ENCODE data around the gene BACE2. TPM values are rescaled to one million over a fixed set of nuclear protein-coding genes. Genes with fewer than 3 reads are reported as not detected.

BACE2 gene
- polyA plus RNA-seq, 1 donor from 2014 or later: 0.32 TPM

DNA sequence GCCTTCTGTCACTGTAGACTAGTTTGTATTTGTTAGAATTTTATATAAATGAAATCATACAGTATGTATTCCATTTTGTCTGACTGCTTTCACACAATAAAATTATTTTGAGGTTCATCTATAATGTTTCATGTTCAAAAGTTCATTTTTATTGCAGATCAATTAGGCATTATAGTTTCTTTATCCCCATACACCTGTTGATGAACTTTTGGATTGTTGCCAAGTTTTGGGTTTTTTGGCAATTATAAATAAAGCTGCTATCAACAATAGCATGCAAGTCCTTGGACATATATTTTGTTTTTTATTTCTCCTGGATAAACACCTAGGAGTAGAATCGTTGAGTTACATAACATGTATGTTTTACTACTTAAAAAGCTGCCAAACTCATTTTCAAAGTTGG lies 101.6 kb downstream of the BACE2 start:
- no peaks in the 10 kb centered on the region for H3K9me3 ChIP-seq (ENCODE audit: low read length)
- no peak overlapping the region for H3K4me2 ChIP-seq (ENCODE audit: low read length)
- no peaks in the 10 kb centered on the region for H3K9me2 ChIP-seq (ENCODE audit: insufficient read depth, low read length)
- no peaks in the 10 kb centered on the region for H3F3A ChIP-seq (ENCODE audit: insufficient read depth, low read length, poor library complexity, severe bottlenecking)
- no peaks in the 10 kb centered on the region for H4K20me1 ChIP-seq (ENCODE audit: insufficient read depth)
- H3K27me3 ChIP-seq (ENCODE audit: insufficient read depth, low read depth, low read length): no peaks in the 10 kb centered on the region
- no peaks in the 10 kb centered on the region for H3K36me3 ChIP-seq (ENCODE audit: insufficient read depth, low read length)
- no peak overlapping the region for H3K4me3 ChIP-seq (ENCODE audit: low read length)
- no peak overlapping the region for H3K9ac ChIP-seq (ENCODE audit: low read length)
- no peak overlapping the region for H2AFZ ChIP-seq (ENCODE audit: low read depth, low read length)
- H3K79me2 ChIP-seq (replicated peaks; ENCODE audit: insufficient read depth, low read length): no peaks in the 10 kb centered on the region
- H3K27ac ChIP-seq (ENCODE audit: low read length): no peak overlapping the region
- TF ChIP-seq SMC3 (conservative IDR thresholded peaks at IDR 0.05; ENCODE audit: poor library complexity) (no peak), TAF1 (IDR thresholded peaks at IDR 0.05; ENCODE audit: low read depth) (no peak), EZH2 (IDR thresholded peaks at IDR 0.05; ENCODE audit: borderline replicate concordance, insufficient read depth, low read length, poor library complexity, severe bottlenecking) (no peak)
- TF ChIP-seq, protein P1, sequence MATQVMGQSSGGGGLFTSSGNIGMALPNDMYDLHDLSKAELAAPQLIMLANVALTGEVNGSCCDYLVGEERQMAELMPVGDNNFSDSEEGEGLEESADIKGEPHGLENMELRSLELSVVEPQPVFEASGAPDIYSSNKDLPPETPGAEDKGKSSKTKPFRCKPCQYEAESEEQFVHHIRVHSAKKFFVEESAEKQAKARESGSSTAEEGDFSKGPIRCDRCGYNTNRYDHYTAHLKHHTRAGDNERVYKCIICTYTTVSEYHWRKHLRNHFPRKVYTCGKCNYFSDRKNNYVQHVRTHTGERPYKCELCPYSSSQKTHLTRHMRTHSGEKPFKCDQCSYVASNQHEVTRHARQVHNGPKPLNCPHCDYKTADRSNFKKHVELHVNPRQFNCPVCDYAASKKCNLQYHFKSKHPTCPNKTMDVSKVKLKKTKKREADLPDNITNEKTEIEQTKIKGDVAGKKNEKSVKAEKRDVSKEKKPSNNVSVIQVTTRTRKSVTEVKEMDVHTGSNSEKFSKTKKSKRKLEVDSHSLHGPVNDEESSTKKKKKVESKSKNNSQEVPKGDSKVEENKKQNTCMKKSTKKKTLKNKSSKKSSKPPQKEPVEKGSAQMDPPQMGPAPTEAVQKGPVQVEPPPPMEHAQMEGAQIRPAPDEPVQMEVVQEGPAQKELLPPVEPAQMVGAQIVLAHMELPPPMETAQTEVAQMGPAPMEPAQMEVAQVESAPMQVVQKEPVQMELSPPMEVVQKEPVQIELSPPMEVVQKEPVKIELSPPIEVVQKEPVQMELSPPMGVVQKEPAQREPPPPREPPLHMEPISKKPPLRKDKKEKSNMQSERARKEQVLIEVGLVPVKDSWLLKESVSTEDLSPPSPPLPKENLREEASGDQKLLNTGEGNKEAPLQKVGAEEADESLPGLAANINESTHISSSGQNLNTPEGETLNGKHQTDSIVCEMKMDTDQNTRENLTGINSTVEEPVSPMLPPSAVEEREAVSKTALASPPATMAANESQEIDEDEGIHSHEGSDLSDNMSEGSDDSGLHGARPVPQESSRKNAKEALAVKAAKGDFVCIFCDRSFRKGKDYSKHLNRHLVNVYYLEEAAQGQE (IDR thresholded peaks at IDR 0.05; ENCODE audit: borderline replicate concordance): no peak

DNA sequence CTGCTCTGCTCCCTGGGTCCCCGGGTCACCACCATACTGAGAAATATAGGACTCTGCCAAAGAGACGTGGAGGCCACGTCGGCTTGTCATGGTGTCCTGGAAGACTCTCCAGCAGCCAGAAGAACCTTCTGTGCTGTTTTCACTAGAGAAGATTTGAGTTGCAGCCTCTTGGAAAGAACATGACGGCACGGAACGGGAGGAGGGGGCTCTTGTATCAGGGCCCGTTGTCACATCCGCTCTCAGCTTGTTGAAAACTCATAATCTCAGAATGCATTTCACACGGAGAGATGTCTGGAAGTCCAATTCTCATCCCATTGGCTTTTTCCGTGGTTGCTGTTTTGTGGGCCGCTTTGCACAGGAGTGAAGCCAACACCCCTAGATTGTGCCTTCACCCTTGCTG lies 109.2 kb downstream of the BACE2 start:
- TF ChIP-seq TAF1 (IDR thresholded peaks at IDR 0.05; ENCODE audit: low read depth) (no peak), MXI1 (conservative IDR thresholded peaks at IDR 0.05; ENCODE audit: poor library complexity, severe bottlenecking) (no peak), EP300 (conservative IDR thresholded peaks at IDR 0.05; ENCODE audit: poor library complexity, severe bottlenecking) (no peak), RAD21 (conservative IDR thresholded peaks at IDR 0.05) (no peak)
- TF ChIP-seq, protein P1 (IDR thresholded peaks at IDR 0.05; ENCODE audit: borderline replicate concordance): no peak
- TF ChIP-seq, protein P2, sequence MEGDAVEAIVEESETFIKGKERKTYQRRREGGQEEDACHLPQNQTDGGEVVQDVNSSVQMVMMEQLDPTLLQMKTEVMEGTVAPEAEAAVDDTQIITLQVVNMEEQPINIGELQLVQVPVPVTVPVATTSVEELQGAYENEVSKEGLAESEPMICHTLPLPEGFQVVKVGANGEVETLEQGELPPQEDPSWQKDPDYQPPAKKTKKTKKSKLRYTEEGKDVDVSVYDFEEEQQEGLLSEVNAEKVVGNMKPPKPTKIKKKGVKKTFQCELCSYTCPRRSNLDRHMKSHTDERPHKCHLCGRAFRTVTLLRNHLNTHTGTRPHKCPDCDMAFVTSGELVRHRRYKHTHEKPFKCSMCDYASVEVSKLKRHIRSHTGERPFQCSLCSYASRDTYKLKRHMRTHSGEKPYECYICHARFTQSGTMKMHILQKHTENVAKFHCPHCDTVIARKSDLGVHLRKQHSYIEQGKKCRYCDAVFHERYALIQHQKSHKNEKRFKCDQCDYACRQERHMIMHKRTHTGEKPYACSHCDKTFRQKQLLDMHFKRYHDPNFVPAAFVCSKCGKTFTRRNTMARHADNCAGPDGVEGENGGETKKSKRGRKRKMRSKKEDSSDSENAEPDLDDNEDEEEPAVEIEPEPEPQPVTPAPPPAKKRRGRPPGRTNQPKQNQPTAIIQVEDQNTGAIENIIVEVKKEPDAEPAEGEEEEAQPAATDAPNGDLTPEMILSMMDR (IDR thresholded peaks at IDR 0.05; ENCODE audit: poor library complexity, severe bottlenecking): no peak
- Histone ChIP-seq H3F3A (ENCODE audit: insufficient read depth, low read length, poor library complexity, severe bottlenecking) (no peaks in the 10 kb centered on the region), H3K9ac (ENCODE audit: low read length) (no peak overlapping the region), H3K27ac (ENCODE audit: low read length) (no peak overlapping the region), H3K79me2 (replicated peaks; ENCODE audit: insufficient read depth, low read length) (no peaks in the 10 kb centered on the region), H3K4me2 (ENCODE audit: low read length) (no peak overlapping the region), H4K20me1 (ENCODE audit: insufficient read depth) (no peaks in the 10 kb centered on the region), H3K9me3 (ENCODE audit: low read length) (no peaks in the 10 kb centered on the region), H2AFZ (ENCODE audit: low read depth, low read length) (no peak overlapping the region), H3K36me3 (ENCODE audit: insufficient read depth, low read length) (no peaks in the 10 kb centered on the region), H3K9me2 (ENCODE audit: insufficient read depth, low read length) (no peaks in the 10 kb centered on the region), H3K4me3 (ENCODE audit: low read length) (no peak overlapping the region), H3K27me3 (ENCODE audit: insufficient read depth, low read depth, low read length) (no peaks in the 10 kb centered on the region)
